Measurements from ENCODE around the gene PTPRA.
A peak's percentile ranks its signal among the peaks of the same experiment; 100 is the strongest.
"Not testable (repeated sequence)": the region's sequence is repeated elsewhere in the genome, so short reads cannot be mapped to it uniquely, and the experiment has no call there.

Gene PTPRA

GRCh38 chr20:3047486-3048419 is 174.5 kb downstream of the PTPRA start:
- no peak overlapping the region for H3K4me3 ChIP-seq (replicated peaks in 1 of 2; ENCODE audit: low read depth in 2 of 2, low read length in 2 of 2)
- TF ChIP-seq CTCF (IDR thresholded peaks at IDR 0.05; ENCODE audit: low read depth, low read length), result no peak
- no peak for DNase-seq (ENCODE audit: low read depth in 2 of 2)

- H3K4me3 ChIP-seq (replicated peaks in 1 of 2; ENCODE audit: low read depth in 2 of 2, low read length in 2 of 2), result no peak overlapping the region
- DNase-seq (ENCODE audit: low read depth in 2 of 2), result no peak
- no peak for TF ChIP-seq CTCF (IDR thresholded peaks at IDR 0.05; ENCODE audit: low read depth, low read length)
Observed at GRCh38 chr20:3051385-3052019, 178.2 kb downstream of the PTPRA start.

GRCh38 chr20:3059489-3059888 is 186.2 kb downstream of the PTPRA start:
- no peak for TF ChIP-seq CTCF (IDR thresholded peaks at IDR 0.05; ENCODE audit: low read depth, low read length)
- no peak overlapping the region for H3K4me3 ChIP-seq (replicated peaks in 1 of 2; ENCODE audit: low read depth in 2 of 2, low read length in 2 of 2)
- no peak for DNase-seq (ENCODE audit: low read depth in 2 of 2)

GRCh38 chr20:3064119-3064518 is 190.8 kb downstream of the PTPRA start:
- not testable (repeated sequence) for DNase-seq (ENCODE audit: low read depth in 2 of 2); H3K4me3 ChIP-seq (replicated peaks in 1 of 2; ENCODE audit: low read depth in 2 of 2, low read length in 2 of 2)

- no peak for TF ChIP-seq CTCF (IDR thresholded peaks at IDR 0.05; ENCODE audit: low read depth, low read length)
- H3K4me3 ChIP-seq (replicated peaks in 1 of 2; ENCODE audit: low read depth in 2 of 2, low read length in 2 of 2), result no peak overlapping the region
Observed at GRCh38 chr20:3067139-3068014, 194.1 kb downstream of the PTPRA start.

GRCh38 chr20:3068075-3068474 is 194.8 kb downstream of the PTPRA start:
- no peak for DNase-seq (ENCODE audit: low read depth in 2 of 2)
- H3K4me3 ChIP-seq (replicated peaks in 1 of 2; ENCODE audit: low read depth in 2 of 2, low read length in 2 of 2), result no peak overlapping the region
- no peak for TF ChIP-seq CTCF (IDR thresholded peaks at IDR 0.05; ENCODE audit: low read depth, low read length)

More at GRCh38 chr20:3067139-3068014, 194.1 kb downstream of the PTPRA start:
- DNase-seq (ENCODE audit: low read depth in 2 of 2), result peak in 1 of 2 donors; percentile 23

Data from cardiac fibroblast (primary cell).